ENCODE results near the gene REPS1. TPM values are rescaled to one million over a fixed set of nuclear protein-coding genes. Genes with fewer than 3 reads are reported as not detected.
A peak's percentile ranks its signal among the peaks of the same experiment; 100 is the strongest.

Gene REPS1
- total and polyA plus RNA-seq, 10 donors: 17.2 to 75.7 (median 58.6) TPM

- H3K36me3 ChIP-seq: no peaks in the 10 kb centered on the region
- intact Hi-C loops (cut with DNase I; ENCODE audit: low total_unique reads): no loop called here
- peaks cover 0 to 2% (median 0%) of the 10 kb centered on the region in 6 donors for H3K4me1 ChIP-seq
- DNase-seq: no peak
- H3K27me3 ChIP-seq (replicated peaks in 1 of 7): no peaks in the 10 kb centered on the region
- no peak overlapping the region for H3K4me3 ChIP-seq
- TF ChIP-seq CTCF (IDR thresholded peaks at IDR 0.05 in 8 of 11, conservative IDR thresholded peaks at IDR 0.05 in 3 of 11) (no peak), POLR2AphosphoS5 (IDR thresholded peaks at IDR 0.05) (no peak), POLR2A (IDR thresholded peaks at IDR 0.05) (no peak)
- no peaks in the 10 kb centered on the region for H3K9me3 ChIP-seq
- H3K27ac ChIP-seq: no peak overlapping the region
Measured at GRCh38 chr6:139010674-139011073, 22.6 kb upstream of the REPS1 start.

- TF ChIP-seq POLR2AphosphoS5 (IDR thresholded peaks at IDR 0.05) (no peak), CTCF (IDR thresholded peaks at IDR 0.05 in 8 of 11, conservative IDR thresholded peaks at IDR 0.05 in 3 of 11) (no peak), POLR2A (IDR thresholded peaks at IDR 0.05) (no peak)
- Histone ChIP-seq H3K27me3 (replicated peaks in 1 of 7) (no peaks in the 10 kb centered on the region), H3K4me1 (peaks cover 0 to 10% (median 0%) of the 10 kb centered on the region in 6 donors), H3K4me3 (no peak overlapping the region), H3K27ac (no peak overlapping the region), H3K9me3 (no peaks in the 10 kb centered on the region), H3K36me3 (no peaks in the 10 kb centered on the region)
- no peak for DNase-seq
- intact Hi-C loops (cut with DNase I; ENCODE audit: low total_unique reads): no loop called here
- WGBS, 5 donors: 80 to 84% (median 81%) methylated on average over 9 of the region's 9 CpGs
Measured at GRCh38 chr6:139008117-139008516, 20.1 kb upstream of the REPS1 start.

- Histone ChIP-seq H3K36me3 (no peaks in the 10 kb centered on the region), H3K27ac (peak overlapping the region in 1 of 8 donors; percentile 9), H3K9me3 (no peaks in the 10 kb centered on the region), H3K4me1 (peaks cover 0 to 10% (median 0%) of the 10 kb centered on the region in 6 donors), H3K27me3 (replicated peaks in 1 of 7) (no peaks in the 10 kb centered on the region), H3K4me3 (no peak overlapping the region)
- no peak for DNase-seq
- intact Hi-C loops (cut with DNase I; ENCODE audit: low total_unique reads): no loop called here
- TF ChIP-seq POLR2AphosphoS5 (IDR thresholded peaks at IDR 0.05): no peak
- no peak for TF ChIP-seq CTCF (IDR thresholded peaks at IDR 0.05 in 8 of 11, conservative IDR thresholded peaks at IDR 0.05 in 3 of 11)
- TF ChIP-seq POLR2A (IDR thresholded peaks at IDR 0.05): no peak
- 78 to 95% (median 88%) methylated on average over 1 of the region's 1 CpG for WGBS, 5 donors
Measured at GRCh38 chr6:139007428-139007827, 19.4 kb upstream of the REPS1 start.

- Histone ChIP-seq H3K4me3 (no peak overlapping the region), H3K27me3 (replicated peaks in 1 of 7) (no peaks in the 10 kb centered on the region), H3K9me3 (no peaks in the 10 kb centered on the region), H3K36me3 (no peaks in the 10 kb centered on the region), H3K27ac (no peak overlapping the region), H3K4me1 (peaks cover 0 to 10% (median 0%) of the 10 kb centered on the region in 6 donors)
- WGBS, 5 donors: 89 to 94% (median 93%) methylated on average over 3 of the region's 3 CpGs
- TF ChIP-seq POLR2AphosphoS5 (IDR thresholded peaks at IDR 0.05): no peak
- TF ChIP-seq CTCF (IDR thresholded peaks at IDR 0.05 in 8 of 11, conservative IDR thresholded peaks at IDR 0.05 in 3 of 11): no peak
- TF ChIP-seq POLR2A (IDR thresholded peaks at IDR 0.05): no peak
- no peak for DNase-seq
- intact Hi-C loops (cut with DNase I; ENCODE audit: low total_unique reads): no loop called here
Measured at GRCh38 chr6:139006477-139006876, 18.4 kb upstream of the REPS1 start.

Data from spleen (tissue), 11 donors.